H1 (cell line): ENCODE results near the gene MAN1C1. TPM values are rescaled to one million over a fixed set of nuclear protein-coding genes. Genes with fewer than 3 reads are reported as not detected.

Experiments used
- polyA plus RNA-seq, 7 experiments: library from polyadenylated mRNA; depleted of rRNA in 3 of 7; stranded (reverse) in 5 of 7; unstranded in 2 of 7; fragments of >200 nt in 5 of 7; fragments of 200-250 nt in 2 of 7; gene quantifications; 1 replicate in 5 of 7; 2 replicates in 1 of 7; 4 replicates in 1 of 7; pipeline versions ENCODE4 v1.2.1 to v1.2.3, GENCODE V29; 2011 to 2013; ENCODE audit warnings: missing spikeins in 2 of 7, mixed read lengths in 2 of 7
- total RNA-seq: library from RNA; stranded (reverse); fragmentation: NEBNext Ultra II Directional; extraction: Animal tissue kit (Norgen Biotek cat#: 25700); gene quantifications from 2 replicates; pipeline ENCODE4 v1.2.1, GENCODE V29; 2021
- TF ChIP-seq, protein P1 (sequence below): fragments of 300-600 bp; sonication (generic); IDR thresholded peaks from 2 replicates; pipeline ENCODE4 v1.7.1; 2012; ENCODE audit warnings: low read length, moderate library complexity, mild to moderate bottlenecking, inconsistent platforms; ENCODE audit not compliant: insufficient replicate concordance

Gene MAN1C1
- total and polyA plus RNA-seq, 2 of the 8 experiments (the other 6 are each of a cell fraction or from before 2014, with no cell fraction given): 7.8 to 15.2 TPM

GRCh38 chr1:25642574-25643108, 26.1 kb downstream of the MAN1C1 start (continued):
- TF ChIP-seq, protein P1, sequence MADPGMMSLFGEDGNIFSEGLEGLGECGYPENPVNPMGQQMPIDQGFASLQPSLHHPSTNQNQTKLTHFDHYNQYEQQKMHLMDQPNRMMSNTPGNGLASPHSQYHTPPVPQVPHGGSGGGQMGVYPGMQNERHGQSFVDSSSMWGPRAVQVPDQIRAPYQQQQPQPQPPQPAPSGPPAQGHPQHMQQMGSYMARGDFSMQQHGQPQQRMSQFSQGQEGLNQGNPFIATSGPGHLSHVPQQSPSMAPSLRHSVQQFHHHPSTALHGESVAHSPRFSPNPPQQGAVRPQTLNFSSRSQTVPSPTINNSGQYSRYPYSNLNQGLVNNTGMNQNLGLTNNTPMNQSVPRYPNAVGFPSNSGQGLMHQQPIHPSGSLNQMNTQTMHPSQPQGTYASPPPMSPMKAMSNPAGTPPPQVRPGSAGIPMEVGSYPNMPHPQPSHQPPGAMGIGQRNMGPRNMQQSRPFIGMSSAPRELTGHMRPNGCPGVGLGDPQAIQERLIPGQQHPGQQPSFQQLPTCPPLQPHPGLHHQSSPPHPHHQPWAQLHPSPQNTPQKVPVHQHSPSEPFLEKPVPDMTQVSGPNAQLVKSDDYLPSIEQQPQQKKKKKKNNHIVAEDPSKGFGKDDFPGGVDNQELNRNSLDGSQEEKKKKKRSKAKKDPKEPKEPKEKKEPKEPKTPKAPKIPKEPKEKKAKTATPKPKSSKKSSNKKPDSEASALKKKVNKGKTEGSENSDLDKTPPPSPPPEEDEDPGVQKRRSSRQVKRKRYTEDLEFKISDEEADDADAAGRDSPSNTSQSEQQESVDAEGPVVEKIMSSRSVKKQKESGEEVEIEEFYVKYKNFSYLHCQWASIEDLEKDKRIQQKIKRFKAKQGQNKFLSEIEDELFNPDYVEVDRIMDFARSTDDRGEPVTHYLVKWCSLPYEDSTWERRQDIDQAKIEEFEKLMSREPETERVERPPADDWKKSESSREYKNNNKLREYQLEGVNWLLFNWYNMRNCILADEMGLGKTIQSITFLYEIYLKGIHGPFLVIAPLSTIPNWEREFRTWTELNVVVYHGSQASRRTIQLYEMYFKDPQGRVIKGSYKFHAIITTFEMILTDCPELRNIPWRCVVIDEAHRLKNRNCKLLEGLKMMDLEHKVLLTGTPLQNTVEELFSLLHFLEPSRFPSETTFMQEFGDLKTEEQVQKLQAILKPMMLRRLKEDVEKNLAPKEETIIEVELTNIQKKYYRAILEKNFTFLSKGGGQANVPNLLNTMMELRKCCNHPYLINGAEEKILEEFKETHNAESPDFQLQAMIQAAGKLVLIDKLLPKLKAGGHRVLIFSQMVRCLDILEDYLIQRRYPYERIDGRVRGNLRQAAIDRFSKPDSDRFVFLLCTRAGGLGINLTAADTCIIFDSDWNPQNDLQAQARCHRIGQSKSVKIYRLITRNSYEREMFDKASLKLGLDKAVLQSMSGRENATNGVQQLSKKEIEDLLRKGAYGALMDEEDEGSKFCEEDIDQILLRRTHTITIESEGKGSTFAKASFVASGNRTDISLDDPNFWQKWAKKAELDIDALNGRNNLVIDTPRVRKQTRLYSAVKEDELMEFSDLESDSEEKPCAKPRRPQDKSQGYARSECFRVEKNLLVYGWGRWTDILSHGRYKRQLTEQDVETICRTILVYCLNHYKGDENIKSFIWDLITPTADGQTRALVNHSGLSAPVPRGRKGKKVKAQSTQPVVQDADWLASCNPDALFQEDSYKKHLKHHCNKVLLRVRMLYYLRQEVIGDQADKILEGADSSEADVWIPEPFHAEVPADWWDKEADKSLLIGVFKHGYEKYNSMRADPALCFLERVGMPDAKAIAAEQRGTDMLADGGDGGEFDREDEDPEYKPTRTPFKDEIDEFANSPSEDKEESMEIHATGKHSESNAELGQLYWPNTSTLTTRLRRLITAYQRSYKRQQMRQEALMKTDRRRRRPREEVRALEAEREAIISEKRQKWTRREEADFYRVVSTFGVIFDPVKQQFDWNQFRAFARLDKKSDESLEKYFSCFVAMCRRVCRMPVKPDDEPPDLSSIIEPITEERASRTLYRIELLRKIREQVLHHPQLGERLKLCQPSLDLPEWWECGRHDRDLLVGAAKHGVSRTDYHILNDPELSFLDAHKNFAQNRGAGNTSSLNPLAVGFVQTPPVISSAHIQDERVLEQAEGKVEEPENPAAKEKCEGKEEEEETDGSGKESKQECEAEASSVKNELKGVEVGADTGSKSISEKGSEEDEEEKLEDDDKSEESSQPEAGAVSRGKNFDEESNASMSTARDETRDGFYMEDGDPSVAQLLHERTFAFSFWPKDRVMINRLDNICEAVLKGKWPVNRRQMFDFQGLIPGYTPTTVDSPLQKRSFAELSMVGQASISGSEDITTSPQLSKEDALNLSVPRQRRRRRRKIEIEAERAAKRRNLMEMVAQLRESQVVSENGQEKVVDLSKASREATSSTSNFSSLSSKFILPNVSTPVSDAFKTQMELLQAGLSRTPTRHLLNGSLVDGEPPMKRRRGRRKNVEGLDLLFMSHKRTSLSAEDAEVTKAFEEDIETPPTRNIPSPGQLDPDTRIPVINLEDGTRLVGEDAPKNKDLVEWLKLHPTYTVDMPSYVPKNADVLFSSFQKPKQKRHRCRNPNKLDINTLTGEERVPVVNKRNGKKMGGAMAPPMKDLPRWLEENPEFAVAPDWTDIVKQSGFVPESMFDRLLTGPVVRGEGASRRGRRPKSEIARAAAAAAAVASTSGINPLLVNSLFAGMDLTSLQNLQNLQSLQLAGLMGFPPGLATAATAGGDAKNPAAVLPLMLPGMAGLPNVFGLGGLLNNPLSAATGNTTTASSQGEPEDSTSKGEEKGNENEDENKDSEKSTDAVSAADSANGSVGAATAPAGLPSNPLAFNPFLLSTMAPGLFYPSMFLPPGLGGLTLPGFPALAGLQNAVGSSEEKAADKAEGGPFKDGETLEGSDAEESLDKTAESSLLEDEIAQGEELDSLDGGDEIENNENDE: no peak
- TF ChIP-seq, all 59 proteins: peak for 0
